ENCODE data around the gene TUBG2. TPM values are rescaled to one million over a fixed set of nuclear protein-coding genes. Genes with fewer than 3 reads are reported as not detected.

The TUBG2 gene
- total RNA-seq, 1 experiment from 2014 or later: 26.7 TPM

DNA sequence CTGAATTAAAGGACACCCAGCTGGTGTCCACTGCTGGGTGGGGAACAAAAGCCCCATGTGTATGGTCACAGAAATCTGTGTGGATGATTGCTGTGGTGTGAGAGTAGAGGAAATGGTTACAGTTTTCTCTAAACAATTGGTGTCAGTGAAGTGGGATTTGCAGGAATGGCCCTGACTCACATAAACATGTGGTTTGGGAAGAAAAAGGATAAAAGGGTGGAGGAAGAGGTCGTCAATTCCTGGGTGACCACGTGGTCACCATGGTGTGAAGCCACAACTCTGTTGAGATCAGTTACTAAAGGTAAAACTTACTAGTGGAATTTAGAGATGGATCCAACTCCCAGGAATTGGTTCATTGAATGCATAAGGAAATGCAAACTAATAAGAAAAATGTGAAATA, 3.6 kb upstream of the TUBG2 start (continued):
- no peak for TF ChIP-seq KAT7 (CRISPR knock-in tag; IDR thresholded peaks at IDR 0.05; ENCODE audit: borderline replicate concordance)
- TF ChIP-seq GTF2I (CRISPR knock-in tag; conservative IDR thresholded peaks at IDR 0.05): no peak
- TF ChIP-seq, protein P1, sequence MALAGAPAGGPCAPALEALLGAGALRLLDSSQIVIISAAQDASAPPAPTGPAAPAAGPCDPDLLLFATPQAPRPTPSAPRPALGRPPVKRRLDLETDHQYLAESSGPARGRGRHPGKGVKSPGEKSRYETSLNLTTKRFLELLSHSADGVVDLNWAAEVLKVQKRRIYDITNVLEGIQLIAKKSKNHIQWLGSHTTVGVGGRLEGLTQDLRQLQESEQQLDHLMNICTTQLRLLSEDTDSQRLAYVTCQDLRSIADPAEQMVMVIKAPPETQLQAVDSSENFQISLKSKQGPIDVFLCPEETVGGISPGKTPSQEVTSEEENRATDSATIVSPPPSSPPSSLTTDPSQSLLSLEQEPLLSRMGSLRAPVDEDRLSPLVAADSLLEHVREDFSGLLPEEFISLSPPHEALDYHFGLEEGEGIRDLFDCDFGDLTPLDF (CRISPR knock-in tag; IDR thresholded peaks at IDR 0.05): no peak
- TF ChIP-seq, protein P2, sequence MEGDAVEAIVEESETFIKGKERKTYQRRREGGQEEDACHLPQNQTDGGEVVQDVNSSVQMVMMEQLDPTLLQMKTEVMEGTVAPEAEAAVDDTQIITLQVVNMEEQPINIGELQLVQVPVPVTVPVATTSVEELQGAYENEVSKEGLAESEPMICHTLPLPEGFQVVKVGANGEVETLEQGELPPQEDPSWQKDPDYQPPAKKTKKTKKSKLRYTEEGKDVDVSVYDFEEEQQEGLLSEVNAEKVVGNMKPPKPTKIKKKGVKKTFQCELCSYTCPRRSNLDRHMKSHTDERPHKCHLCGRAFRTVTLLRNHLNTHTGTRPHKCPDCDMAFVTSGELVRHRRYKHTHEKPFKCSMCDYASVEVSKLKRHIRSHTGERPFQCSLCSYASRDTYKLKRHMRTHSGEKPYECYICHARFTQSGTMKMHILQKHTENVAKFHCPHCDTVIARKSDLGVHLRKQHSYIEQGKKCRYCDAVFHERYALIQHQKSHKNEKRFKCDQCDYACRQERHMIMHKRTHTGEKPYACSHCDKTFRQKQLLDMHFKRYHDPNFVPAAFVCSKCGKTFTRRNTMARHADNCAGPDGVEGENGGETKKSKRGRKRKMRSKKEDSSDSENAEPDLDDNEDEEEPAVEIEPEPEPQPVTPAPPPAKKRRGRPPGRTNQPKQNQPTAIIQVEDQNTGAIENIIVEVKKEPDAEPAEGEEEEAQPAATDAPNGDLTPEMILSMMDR (IDR thresholded peaks at IDR 0.05): no peak
- TF ChIP-seq, protein P3, sequence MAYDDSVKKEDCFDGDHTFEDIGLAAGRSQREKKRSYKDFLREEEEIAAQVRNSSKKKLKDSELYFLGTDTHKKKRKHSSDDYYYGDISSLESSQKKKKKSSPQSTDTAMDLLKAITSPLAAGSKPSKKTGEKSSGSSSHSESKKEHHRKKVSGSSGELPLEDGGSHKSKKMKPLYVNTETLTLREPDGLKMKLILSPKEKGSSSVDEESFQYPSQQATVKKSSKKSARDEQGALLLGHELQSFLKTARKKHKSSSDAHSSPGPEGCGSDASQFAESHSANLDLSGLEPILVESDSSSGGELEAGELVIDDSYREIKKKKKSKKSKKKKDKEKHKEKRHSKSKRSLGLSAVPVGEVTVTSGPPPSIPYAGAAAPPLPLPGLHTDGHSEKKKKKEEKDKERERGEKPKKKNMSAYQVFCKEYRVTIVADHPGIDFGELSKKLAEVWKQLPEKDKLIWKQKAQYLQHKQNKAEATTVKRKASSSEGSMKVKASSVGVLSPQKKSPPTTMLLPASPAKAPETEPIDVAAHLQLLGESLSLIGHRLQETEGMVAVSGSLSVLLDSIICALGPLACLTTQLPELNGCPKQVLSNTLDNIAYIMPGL (CRISPR knock-in tag; IDR thresholded peaks at IDR 0.05): no peak
- TF ChIP-seq CBFB (CRISPR knock-in tag; IDR thresholded peaks at IDR 0.05; ENCODE audit: low read depth): no peak

DNA sequence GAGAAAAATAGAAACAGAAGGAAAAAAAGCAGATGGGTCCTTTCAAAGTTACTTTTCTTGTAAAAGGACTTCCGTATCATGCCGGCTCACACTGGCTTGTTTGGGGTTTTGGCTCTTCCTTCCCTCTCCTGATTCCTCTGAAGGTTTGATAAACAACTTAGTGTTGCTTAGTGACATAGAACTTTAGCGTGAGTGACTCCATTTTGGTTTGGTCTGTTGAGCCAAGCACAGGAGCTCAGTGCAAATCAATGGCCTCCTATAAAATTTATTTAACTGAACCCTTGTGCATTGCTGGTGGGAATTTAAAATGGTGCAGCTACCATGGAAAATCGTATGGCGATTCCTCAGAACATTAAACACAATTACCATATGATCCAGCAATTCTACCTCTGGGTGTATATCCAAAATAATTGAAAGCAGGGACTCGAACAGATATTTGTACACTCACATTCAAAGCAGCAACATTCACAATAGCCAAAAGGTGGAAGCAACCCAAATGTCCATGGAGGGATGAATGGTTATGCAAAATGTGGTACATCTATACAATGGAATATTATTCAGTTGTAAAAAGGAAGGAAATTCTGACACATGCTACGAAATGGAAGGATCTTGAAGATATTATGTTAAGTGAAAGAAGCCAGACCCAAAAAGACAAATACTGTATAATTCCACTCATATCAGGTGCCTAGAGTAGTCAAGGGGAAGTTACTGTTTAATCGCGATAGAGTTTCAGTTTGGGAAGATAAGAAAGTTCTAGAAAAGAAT, 1.1 kb upstream of the TUBG2 start:
- H3K4me3 Mint-ChIP-seq: no peak overlapping the region
- H3K27ac Mint-ChIP-seq: no peak overlapping the region; the same call in 1 of the 2 replicates
- ATAC-seq (no peak), DNase-seq (ENCODE audit: low spot score) (no peak)
- H3K4me1 Mint-ChIP-seq: peaks cover 17% of the 10 kb centered on the region
- peaks cover 5% of the 10 kb centered on the region for H3K27me3 Mint-ChIP-seq (ENCODE audit: low read depth)
- H3K36me3 Mint-ChIP-seq: peaks cover 11% of the 10 kb centered on the region
- peaks cover 10% of the 10 kb centered on the region for H3K9me3 Mint-ChIP-seq
- CTCF ChIA-PET: interaction anchor here (0.7 to 3.9 kb wide), 6 partner anchors 14 to 52 kb away, joined by 3 to 44 read pairs (median 5); partner anchors contain the start of gene PLEKHH3
- POLR2A ChIA-PET: interaction anchor here (0.6 to 1.7 kb wide), 3 partner anchors 12 to 1678 kb away, joined by 3 to 13 read pairs (median 4); no protein-coding TSS in a partner anchor
- TF ChIP-seq ATF2 (CRISPR knock-in tag; IDR thresholded peaks at IDR 0.05; ENCODE audit: borderline replicate concordance, low read depth): no peak
- TF ChIP-seq, protein P4, sequence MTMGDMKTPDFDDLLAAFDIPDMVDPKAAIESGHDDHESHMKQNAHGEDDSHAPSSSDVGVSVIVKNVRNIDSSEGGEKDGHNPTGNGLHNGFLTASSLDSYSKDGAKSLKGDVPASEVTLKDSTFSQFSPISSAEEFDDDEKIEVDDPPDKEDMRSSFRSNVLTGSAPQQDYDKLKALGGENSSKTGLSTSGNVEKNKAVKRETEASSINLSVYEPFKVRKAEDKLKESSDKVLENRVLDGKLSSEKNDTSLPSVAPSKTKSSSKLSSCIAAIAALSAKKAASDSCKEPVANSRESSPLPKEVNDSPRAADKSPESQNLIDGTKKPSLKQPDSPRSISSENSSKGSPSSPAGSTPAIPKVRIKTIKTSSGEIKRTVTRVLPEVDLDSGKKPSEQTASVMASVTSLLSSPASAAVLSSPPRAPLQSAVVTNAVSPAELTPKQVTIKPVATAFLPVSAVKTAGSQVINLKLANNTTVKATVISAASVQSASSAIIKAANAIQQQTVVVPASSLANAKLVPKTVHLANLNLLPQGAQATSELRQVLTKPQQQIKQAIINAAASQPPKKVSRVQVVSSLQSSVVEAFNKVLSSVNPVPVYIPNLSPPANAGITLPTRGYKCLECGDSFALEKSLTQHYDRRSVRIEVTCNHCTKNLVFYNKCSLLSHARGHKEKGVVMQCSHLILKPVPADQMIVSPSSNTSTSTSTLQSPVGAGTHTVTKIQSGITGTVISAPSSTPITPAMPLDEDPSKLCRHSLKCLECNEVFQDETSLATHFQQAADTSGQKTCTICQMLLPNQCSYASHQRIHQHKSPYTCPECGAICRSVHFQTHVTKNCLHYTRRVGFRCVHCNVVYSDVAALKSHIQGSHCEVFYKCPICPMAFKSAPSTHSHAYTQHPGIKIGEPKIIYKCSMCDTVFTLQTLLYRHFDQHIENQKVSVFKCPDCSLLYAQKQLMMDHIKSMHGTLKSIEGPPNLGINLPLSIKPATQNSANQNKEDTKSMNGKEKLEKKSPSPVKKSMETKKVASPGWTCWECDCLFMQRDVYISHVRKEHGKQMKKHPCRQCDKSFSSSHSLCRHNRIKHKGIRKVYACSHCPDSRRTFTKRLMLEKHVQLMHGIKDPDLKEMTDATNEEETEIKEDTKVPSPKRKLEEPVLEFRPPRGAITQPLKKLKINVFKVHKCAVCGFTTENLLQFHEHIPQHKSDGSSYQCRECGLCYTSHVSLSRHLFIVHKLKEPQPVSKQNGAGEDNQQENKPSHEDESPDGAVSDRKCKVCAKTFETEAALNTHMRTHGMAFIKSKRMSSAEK (CRISPR knock-in tag; IDR thresholded peaks at IDR 0.05; ENCODE audit: borderline replicate concordance): no peak
- no peak for TF ChIP-seq ZNF396 (CRISPR knock-in tag; IDR thresholded peaks at IDR 0.05; ENCODE audit: borderline replicate concordance)
- TF ChIP-seq ZNF219 (CRISPR knock-in tag; IDR thresholded peaks at IDR 0.05; ENCODE audit: borderline replicate concordance): no peak
- TF ChIP-seq GABPB1 (CRISPR knock-in tag; IDR thresholded peaks at IDR 0.05): no peak
- no peak for TF ChIP-seq MXD4 (CRISPR knock-in tag; IDR thresholded peaks at IDR 0.05; ENCODE audit: borderline replicate concordance)
- TF ChIP-seq, protein P5, sequence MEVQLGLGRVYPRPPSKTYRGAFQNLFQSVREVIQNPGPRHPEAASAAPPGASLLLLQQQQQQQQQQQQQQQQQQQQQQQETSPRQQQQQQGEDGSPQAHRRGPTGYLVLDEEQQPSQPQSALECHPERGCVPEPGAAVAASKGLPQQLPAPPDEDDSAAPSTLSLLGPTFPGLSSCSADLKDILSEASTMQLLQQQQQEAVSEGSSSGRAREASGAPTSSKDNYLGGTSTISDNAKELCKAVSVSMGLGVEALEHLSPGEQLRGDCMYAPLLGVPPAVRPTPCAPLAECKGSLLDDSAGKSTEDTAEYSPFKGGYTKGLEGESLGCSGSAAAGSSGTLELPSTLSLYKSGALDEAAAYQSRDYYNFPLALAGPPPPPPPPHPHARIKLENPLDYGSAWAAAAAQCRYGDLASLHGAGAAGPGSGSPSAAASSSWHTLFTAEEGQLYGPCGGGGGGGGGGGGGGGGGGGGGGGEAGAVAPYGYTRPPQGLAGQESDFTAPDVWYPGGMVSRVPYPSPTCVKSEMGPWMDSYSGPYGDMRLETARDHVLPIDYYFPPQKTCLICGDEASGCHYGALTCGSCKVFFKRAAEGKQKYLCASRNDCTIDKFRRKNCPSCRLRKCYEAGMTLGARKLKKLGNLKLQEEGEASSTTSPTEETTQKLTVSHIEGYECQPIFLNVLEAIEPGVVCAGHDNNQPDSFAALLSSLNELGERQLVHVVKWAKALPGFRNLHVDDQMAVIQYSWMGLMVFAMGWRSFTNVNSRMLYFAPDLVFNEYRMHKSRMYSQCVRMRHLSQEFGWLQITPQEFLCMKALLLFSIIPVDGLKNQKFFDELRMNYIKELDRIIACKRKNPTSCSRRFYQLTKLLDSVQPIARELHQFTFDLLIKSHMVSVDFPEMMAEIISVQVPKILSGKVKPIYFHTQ (CRISPR knock-in tag; IDR thresholded peaks at IDR 0.05): no peak
- no peak for TF ChIP-seq CREM (CRISPR knock-in tag; IDR thresholded peaks at IDR 0.05)
- no peak for TF ChIP-seq NR2C2 (CRISPR knock-in tag; IDR thresholded peaks at IDR 0.05)
- TF ChIP-seq MYBL2 (CRISPR knock-in tag; IDR thresholded peaks at IDR 0.05): no peak
- TF ChIP-seq ATF1 (CRISPR knock-in tag; IDR thresholded peaks at IDR 0.05): no peak
- no peak for TF ChIP-seq CREB1 (CRISPR knock-in tag; IDR thresholded peaks at IDR 0.05)
- TF ChIP-seq SMAD3 (CRISPR knock-in tag; IDR thresholded peaks at IDR 0.05; ENCODE audit: borderline replicate concordance): no peak
- TF ChIP-seq NR3C1 (CRISPR knock-in tag; conservative IDR thresholded peaks at IDR 0.05; ENCODE audit: low read depth): no peak

Measured in WTC11 (cell line).